ENCODE data around the gene FLYWCH1. TPM values are rescaled to one million over a fixed set of nuclear protein-coding genes. Genes with fewer than 3 reads are reported as not detected.

The FLYWCH1 gene
- total and polyA plus RNA-seq, 2 donors (not counting 1 experiment from before 2014, with no cell fraction given): 12.0 to 58.5 TPM

- no peaks in the 10 kb centered on the region for H4K20me1 ChIP-seq (ENCODE audit: control insufficient read depth, extremely low read depth, insufficient read depth, low read length)
- peaks cover 3% of the 10 kb centered on the region for H3K4me1 ChIP-seq (ENCODE audit: control insufficient read depth, extremely low read depth, insufficient read depth, low read length)
- peaks cover 9% of the 10 kb centered on the region for H3K36me3 ChIP-seq (ENCODE audit: control insufficient read depth, insufficient read depth, low read length)
- TF ChIP-seq, protein P1, sequence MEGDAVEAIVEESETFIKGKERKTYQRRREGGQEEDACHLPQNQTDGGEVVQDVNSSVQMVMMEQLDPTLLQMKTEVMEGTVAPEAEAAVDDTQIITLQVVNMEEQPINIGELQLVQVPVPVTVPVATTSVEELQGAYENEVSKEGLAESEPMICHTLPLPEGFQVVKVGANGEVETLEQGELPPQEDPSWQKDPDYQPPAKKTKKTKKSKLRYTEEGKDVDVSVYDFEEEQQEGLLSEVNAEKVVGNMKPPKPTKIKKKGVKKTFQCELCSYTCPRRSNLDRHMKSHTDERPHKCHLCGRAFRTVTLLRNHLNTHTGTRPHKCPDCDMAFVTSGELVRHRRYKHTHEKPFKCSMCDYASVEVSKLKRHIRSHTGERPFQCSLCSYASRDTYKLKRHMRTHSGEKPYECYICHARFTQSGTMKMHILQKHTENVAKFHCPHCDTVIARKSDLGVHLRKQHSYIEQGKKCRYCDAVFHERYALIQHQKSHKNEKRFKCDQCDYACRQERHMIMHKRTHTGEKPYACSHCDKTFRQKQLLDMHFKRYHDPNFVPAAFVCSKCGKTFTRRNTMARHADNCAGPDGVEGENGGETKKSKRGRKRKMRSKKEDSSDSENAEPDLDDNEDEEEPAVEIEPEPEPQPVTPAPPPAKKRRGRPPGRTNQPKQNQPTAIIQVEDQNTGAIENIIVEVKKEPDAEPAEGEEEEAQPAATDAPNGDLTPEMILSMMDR (conservative IDR thresholded peaks at IDR 0.05 in 1 of 2, IDR thresholded peaks at IDR 0.05 in 1 of 2; ENCODE audit: low read depth in 1 of 2, low read length in 2 of 2): no peak
- no peak for TF ChIP-seq EZH2 (IDR thresholded peaks at IDR 0.05; ENCODE audit: low read length, missing control alignments)
- H3K27ac ChIP-seq (ENCODE audit: insufficient read depth, low read length): no peak overlapping the region
- no peak overlapping the region for H3K4me2 ChIP-seq (ENCODE audit: extremely low read depth, insufficient read depth, low read length)
- H3K9me3 ChIP-seq (ENCODE audit: control insufficient read depth, insufficient read depth, low read depth, low read length): no peaks in the 10 kb centered on the region
- no peak overlapping the region for H2AFZ ChIP-seq (ENCODE audit: low read length)
- H3K79me2 ChIP-seq (ENCODE audit: control insufficient read depth, insufficient read depth, low read length): no peaks in the 10 kb centered on the region
- no peak overlapping the region for H3K4me3 ChIP-seq (replicated peaks in 1 of 4; ENCODE audit: control extremely low read depth in 1 of 4, insufficient read depth in 1 of 4, low read depth in 3 of 4, low read length in 4 of 4)
- DNase-seq (ENCODE audit: low read depth in 2 of 2): no peak
- H3K9ac ChIP-seq (ENCODE audit: insufficient read depth, low read length): no peak overlapping the region
- no peaks in the 10 kb centered on the region for H3K27me3 ChIP-seq (ENCODE audit: control insufficient read depth, insufficient read depth, low read length)
Observed at GRCh38 chr16:2900526-2901075, 11.1 kb upstream of the FLYWCH1 start.

DNA sequence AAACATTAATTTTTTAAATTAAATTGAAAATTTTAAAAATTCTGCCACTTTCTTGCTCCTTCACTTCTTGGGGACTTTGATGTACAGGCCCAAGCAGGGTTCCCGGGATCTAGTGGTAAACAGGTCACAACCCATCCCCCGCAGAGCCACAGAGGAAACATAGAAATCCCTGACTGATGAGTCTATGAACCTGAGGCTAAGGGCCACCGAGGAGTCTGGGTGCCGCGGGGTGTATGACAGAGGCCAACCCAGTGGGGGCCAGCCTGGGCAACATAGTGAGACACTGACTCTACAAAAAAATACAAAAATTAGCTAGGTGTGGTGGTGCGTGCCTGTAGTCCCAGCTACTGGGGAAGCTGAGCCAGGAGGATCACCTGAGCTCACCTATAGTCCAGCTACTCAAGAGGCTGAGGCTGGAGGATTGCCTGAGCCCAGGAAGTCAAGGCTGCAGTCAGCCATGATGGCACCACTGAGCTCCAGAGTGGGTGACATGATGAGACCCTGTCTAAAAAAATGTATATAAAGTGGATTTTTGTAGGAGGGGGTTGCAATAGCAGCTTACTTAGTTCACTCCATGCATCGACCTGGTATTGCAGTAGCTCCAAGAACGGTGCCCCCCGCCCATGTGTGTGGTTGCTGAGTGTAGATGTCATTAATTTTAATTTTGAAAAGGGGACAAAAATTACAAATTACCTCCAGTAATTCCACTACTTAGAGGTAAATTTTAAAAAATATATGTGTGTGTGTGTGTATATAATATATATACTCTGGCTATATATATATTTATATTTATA, 9.2 kb upstream of the FLYWCH1 start:
- H3K4me1 ChIP-seq (ENCODE audit: control insufficient read depth, extremely low read depth, insufficient read depth, low read length): peaks cover 6% of the 10 kb centered on the region
- no peak overlapping the region for H3K4me3 ChIP-seq (replicated peaks in 1 of 4; ENCODE audit: control extremely low read depth in 1 of 4, insufficient read depth in 1 of 4, low read depth in 3 of 4, low read length in 4 of 4)
- no peaks in the 10 kb centered on the region for H3K36me3 ChIP-seq (ENCODE audit: control insufficient read depth, insufficient read depth, low read length)
- H3K27ac ChIP-seq (ENCODE audit: insufficient read depth, low read length): no peak overlapping the region
- H3K4me2 ChIP-seq (ENCODE audit: extremely low read depth, insufficient read depth, low read length): no peak overlapping the region
- no peaks in the 10 kb centered on the region for H3K27me3 ChIP-seq (ENCODE audit: control insufficient read depth, insufficient read depth, low read length)
- H3K79me2 ChIP-seq (ENCODE audit: control insufficient read depth, insufficient read depth, low read length): no peaks in the 10 kb centered on the region
- TF ChIP-seq EZH2 (IDR thresholded peaks at IDR 0.05; ENCODE audit: low read length, missing control alignments): no peak
- TF ChIP-seq, protein P1 (conservative IDR thresholded peaks at IDR 0.05 in 1 of 2, IDR thresholded peaks at IDR 0.05 in 1 of 2; ENCODE audit: low read depth in 1 of 2, low read length in 2 of 2): no peak
- H4K20me1 ChIP-seq (ENCODE audit: control insufficient read depth, extremely low read depth, insufficient read depth, low read length): no peaks in the 10 kb centered on the region
- H3K9ac ChIP-seq (ENCODE audit: insufficient read depth, low read length): no peak overlapping the region
- H3K9me3 ChIP-seq (ENCODE audit: control insufficient read depth, insufficient read depth, low read depth, low read length): no peaks in the 10 kb centered on the region
- no peak overlapping the region for H2AFZ ChIP-seq (ENCODE audit: low read length)
- no peak for DNase-seq (ENCODE audit: low read depth in 2 of 2)

- peak overlapping the region; percentile 60 for H2AFZ ChIP-seq (ENCODE audit: low read length)
- H3K36me3 ChIP-seq (ENCODE audit: control insufficient read depth, insufficient read depth, low read length): no peaks in the 10 kb centered on the region
- peak overlapping the region; percentile 71 for H3K9ac ChIP-seq (ENCODE audit: insufficient read depth, low read length)
- no peaks in the 10 kb centered on the region for H3K27me3 ChIP-seq (ENCODE audit: control insufficient read depth, insufficient read depth, low read length)
- peak; percentile 78 to 84 for DNase-seq (ENCODE audit: low read depth in 2 of 2)
- H3K79me2 ChIP-seq (ENCODE audit: control insufficient read depth, insufficient read depth, low read length): no peaks in the 10 kb centered on the region
- H3K27ac ChIP-seq (ENCODE audit: insufficient read depth, low read length): peak overlapping the region; percentile 79
- no peaks in the 10 kb centered on the region for H3K9me3 ChIP-seq (ENCODE audit: control insufficient read depth, insufficient read depth, low read depth, low read length)
- peak overlapping the region; percentile 74 to 78 (median 76) for H3K4me3 ChIP-seq (replicated peaks in 1 of 4; ENCODE audit: control extremely low read depth in 1 of 4, insufficient read depth in 1 of 4, low read depth in 3 of 4, low read length in 4 of 4)
- TF ChIP-seq, protein P1 (conservative IDR thresholded peaks at IDR 0.05 in 1 of 2, IDR thresholded peaks at IDR 0.05 in 1 of 2; ENCODE audit: low read depth in 1 of 2, low read length in 2 of 2): peak; percentile 60 to 78
- no peak for TF ChIP-seq EZH2 (IDR thresholded peaks at IDR 0.05; ENCODE audit: low read length, missing control alignments)
- peak overlapping the region; percentile 96 for H3K4me2 ChIP-seq (ENCODE audit: extremely low read depth, insufficient read depth, low read length)
- no peaks in the 10 kb centered on the region for H4K20me1 ChIP-seq (ENCODE audit: control insufficient read depth, extremely low read depth, insufficient read depth, low read length)
- H3K4me1 ChIP-seq (ENCODE audit: control insufficient read depth, extremely low read depth, insufficient read depth, low read length): peaks cover 6% of the 10 kb centered on the region
Observed at GRCh38 chr16:2904100-2904921, 7.4 kb upstream of the FLYWCH1 start.

Measured in fibroblast of lung (primary cell).